ENCODE data around the gene ZNF219. TPM values are rescaled to one million over a fixed set of nuclear protein-coding genes. Genes with fewer than 3 reads are reported as not detected.

Gene ZNF219
- polyA plus RNA-seq, 3 donors = 0.49 to 7.2 (median 0.68) TPM

GRCh38 chr14:21093769-21094681, 4.4 kb downstream of the ZNF219 start:
- no peak overlapping the region for H3K9ac ChIP-seq (ENCODE audit: insufficient read depth, low read length, poor library complexity, severe bottlenecking)
- H3K4me2 ChIP-seq (replicated peaks; ENCODE audit: extremely low read depth, low read length, poor library complexity, severe bottlenecking) = no peak overlapping the region
- H3K79me2 ChIP-seq (ENCODE audit: insufficient read depth, low read length) = no peaks in the 10 kb centered on the region
- H3K27me3 ChIP-seq (ENCODE audit: control insufficient read depth in 2 of 2, insufficient read depth in 2 of 2, low read length in 2 of 2) = peaks cover 0 to 3% of the 10 kb centered on the region in 2 donors
- no peak overlapping the region for H3K4me3 Mint-ChIP-seq
- WGBS (ENCODE audit: insufficient coverage) = 94% methylated on average over 2 of the region's 7 CpGs
- TF ChIP-seq, protein P1, sequence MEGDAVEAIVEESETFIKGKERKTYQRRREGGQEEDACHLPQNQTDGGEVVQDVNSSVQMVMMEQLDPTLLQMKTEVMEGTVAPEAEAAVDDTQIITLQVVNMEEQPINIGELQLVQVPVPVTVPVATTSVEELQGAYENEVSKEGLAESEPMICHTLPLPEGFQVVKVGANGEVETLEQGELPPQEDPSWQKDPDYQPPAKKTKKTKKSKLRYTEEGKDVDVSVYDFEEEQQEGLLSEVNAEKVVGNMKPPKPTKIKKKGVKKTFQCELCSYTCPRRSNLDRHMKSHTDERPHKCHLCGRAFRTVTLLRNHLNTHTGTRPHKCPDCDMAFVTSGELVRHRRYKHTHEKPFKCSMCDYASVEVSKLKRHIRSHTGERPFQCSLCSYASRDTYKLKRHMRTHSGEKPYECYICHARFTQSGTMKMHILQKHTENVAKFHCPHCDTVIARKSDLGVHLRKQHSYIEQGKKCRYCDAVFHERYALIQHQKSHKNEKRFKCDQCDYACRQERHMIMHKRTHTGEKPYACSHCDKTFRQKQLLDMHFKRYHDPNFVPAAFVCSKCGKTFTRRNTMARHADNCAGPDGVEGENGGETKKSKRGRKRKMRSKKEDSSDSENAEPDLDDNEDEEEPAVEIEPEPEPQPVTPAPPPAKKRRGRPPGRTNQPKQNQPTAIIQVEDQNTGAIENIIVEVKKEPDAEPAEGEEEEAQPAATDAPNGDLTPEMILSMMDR (IDR thresholded peaks at IDR 0.05) = no peak
- no peak for DNase-seq
- peaks cover 0 to 4% (median 0%) of the 10 kb centered on the region in 7 donors for H3K9me3 Mint-ChIP-seq
- peaks cover 19% of the 10 kb centered on the region for H3K4me1 Mint-ChIP-seq
- intact Hi-C loops (cut with micrococcal nuclease) = loop anchor here (2.0 to 10.0 kb wide), 3 partner anchors 13 to 409 kb away; partner anchors contain the start of genes ANG (in 1 of the 2) and RNASE4 (in 1 of the 2)
- H3K36me3 Mint-ChIP-seq = peaks cover 14 to 23% of the 10 kb centered on the region in 2 donors
- H4K20me1 ChIP-seq (ENCODE audit: insufficient read depth, low read length) = peaks cover 6% of the 10 kb centered on the region
- no peaks in the 10 kb centered on the region for H3K9me3 ChIP-seq (replicated peaks in 1 of 2; ENCODE audit: control insufficient read depth in 1 of 2, insufficient read depth in 1 of 2, low read length in 2 of 2)
- H3K27me3 Mint-ChIP-seq (ENCODE audit: low read depth in 3 of 3) = peaks cover 4 to 13% (median 10%) of the 10 kb centered on the region in 3 donors
- peaks cover 11 to 20% of the 10 kb centered on the region in 2 donors for H3K4me1 ChIP-seq (ENCODE audit: control insufficient read depth in 1 of 2, insufficient read depth in 2 of 2, low read length in 2 of 2)
- H3K4me3 ChIP-seq (replicated peaks in 1 of 3; ENCODE audit: low read depth in 2 of 3, low read length in 3 of 3) = no peak overlapping the region
- H2AFZ ChIP-seq (ENCODE audit: insufficient read depth, low read depth, low read length, poor library complexity, severe bottlenecking) = no peak overlapping the region
- H3K27ac ChIP-seq (ENCODE audit: low read depth in 1 of 2, low read length in 2 of 2) = no peak overlapping the region
- H3K36me3 ChIP-seq (replicated peaks in 1 of 2; ENCODE audit: control insufficient read depth in 1 of 2, insufficient read depth in 2 of 2, low read length in 2 of 2) = peaks cover 9 to 25% of the 10 kb centered on the region in 2 donors
- no peak overlapping the region for H3K27ac Mint-ChIP-seq

DNA sequence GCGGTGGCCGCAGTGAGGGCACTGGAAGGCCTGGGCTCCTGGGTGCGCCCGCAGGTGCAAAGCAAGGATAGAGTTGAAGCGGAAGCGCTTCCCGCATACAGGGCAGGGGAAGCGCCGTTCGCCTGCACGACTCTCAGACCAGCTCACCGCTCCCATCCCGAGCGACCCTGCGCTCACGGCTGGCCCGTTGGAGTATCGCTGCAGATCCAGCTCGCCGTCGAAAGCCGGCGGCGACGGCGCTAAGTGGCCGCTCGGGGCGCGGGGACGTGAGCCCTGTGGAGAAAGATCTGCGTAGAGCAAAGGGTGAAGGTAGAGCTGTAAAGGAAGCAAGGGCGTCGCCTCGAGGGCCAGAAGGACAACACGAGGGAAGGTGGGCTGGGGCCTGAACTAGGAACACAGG, 5.4 kb downstream of the ZNF219 start:
- no peak for DNase-seq
- H3K4me3 Mint-ChIP-seq = no peak overlapping the region
- H3K27ac Mint-ChIP-seq = peak overlapping the region in 1 of 7 donors; percentile 9

More for the DNA sequence above, 5.4 kb downstream of the ZNF219 start:
- TF ChIP-seq, protein P1 (IDR thresholded peaks at IDR 0.05) = no peak
- no peaks in the 10 kb centered on the region for H3K27me3 ChIP-seq (ENCODE audit: control insufficient read depth in 2 of 2, insufficient read depth in 2 of 2, low read length in 2 of 2)
- peaks cover 8% of the 10 kb centered on the region for H4K20me1 ChIP-seq (ENCODE audit: insufficient read depth, low read length)
- no peaks in the 10 kb centered on the region for H3K79me2 ChIP-seq (ENCODE audit: insufficient read depth, low read length)
- H3K36me3 ChIP-seq (replicated peaks in 1 of 2; ENCODE audit: control insufficient read depth in 1 of 2, insufficient read depth in 2 of 2, low read length in 2 of 2) = peaks cover 14 to 35% of the 10 kb centered on the region in 2 donors
- H3K4me1 Mint-ChIP-seq = peaks cover 16% of the 10 kb centered on the region
- H3K36me3 Mint-ChIP-seq = peaks cover 19 to 33% of the 10 kb centered on the region in 2 donors
- H3K9ac ChIP-seq (ENCODE audit: insufficient read depth, low read length, poor library complexity, severe bottlenecking) = no peak overlapping the region
- H3K4me1 ChIP-seq (ENCODE audit: control insufficient read depth in 1 of 2, insufficient read depth in 2 of 2, low read length in 2 of 2) = peaks cover 8 to 17% of the 10 kb centered on the region in 2 donors
- H3K9me3 Mint-ChIP-seq = peaks cover 0 to 4% (median 0%) of the 10 kb centered on the region in 7 donors
- no peaks in the 10 kb centered on the region for H3K9me3 ChIP-seq (replicated peaks in 1 of 2; ENCODE audit: control insufficient read depth in 1 of 2, insufficient read depth in 1 of 2, low read length in 2 of 2)
- 93% methylated on average over 36 of the region's 36 CpGs for WGBS (ENCODE audit: insufficient coverage)
- no peak overlapping the region for H3K27ac ChIP-seq (ENCODE audit: low read depth in 1 of 2, low read length in 2 of 2)
- no peak overlapping the region for H3K4me3 ChIP-seq (replicated peaks in 1 of 3; ENCODE audit: low read depth in 2 of 3, low read length in 3 of 3)
- intact Hi-C loops (cut with micrococcal nuclease) = loop anchor here (2.0 to 10.0 kb wide), 3 partner anchors 14 to 408 kb away; partner anchors contain the start of genes ANG (in 1 of the 2) and RNASE4 (in 1 of the 2)
- H2AFZ ChIP-seq (ENCODE audit: insufficient read depth, low read depth, low read length, poor library complexity, severe bottlenecking) = no peak overlapping the region
- no peak overlapping the region for H3K4me2 ChIP-seq (replicated peaks; ENCODE audit: extremely low read depth, low read length, poor library complexity, severe bottlenecking)
- peaks cover 4 to 8% (median 6%) of the 10 kb centered on the region in 3 donors for H3K27me3 Mint-ChIP-seq (ENCODE audit: low read depth in 3 of 3)
